Measurements from ENCODE around the gene PLPPR3. TPM values are rescaled to one million over a fixed set of nuclear protein-coding genes. Genes with fewer than 3 reads are reported as not detected.

Gene PLPPR3
- 2.7 to 5.0 TPM (median 4.1 TPM) in 5 replicates for total RNA-seq (2022; extraction: Qiagen RNA extraction; ENCODE audit: low read depth)

GRCh38 chr19:821825-822503, at the start of gene PLPPR3:
Gene PLPPR3, minus strand, starts transcription at chr19:821955. Its CDS starts 396 bp downstream, at chr19:821559.

GRCh38 chr19:858868-859843, 37.4 kb upstream of the PLPPR3 start, which contains the start of gene CFD:
Gene CFD, plus strand, starts transcription at chr19:859664. Its CDS starts 26 bp downstream, at chr19:859690.

GRCh38 chr19:852136-853013, 30.6 kb upstream of the PLPPR3 start, which contains the start of gene ELANE:
Gene ELANE, plus strand, starts transcription at chr19:852303. Its CDS starts 26 bp downstream, at chr19:852329.

GRCh38 chr19:840519-841206, 18.9 kb upstream of the PLPPR3 start, which contains the start of gene PRTN3:
Gene PRTN3, plus strand, starts transcription at chr19:840999. Its CDS starts 10 bp downstream, at chr19:841009.

GRCh38 chr19:827710-828321, 6.1 kb upstream of the PLPPR3 start, which contains the start of gene AZU1:
Gene AZU1, plus strand, starts transcription at chr19:827837. Its CDS starts 10 bp downstream, at chr19:827847.

GRCh38 chr19:796692-797527, 24.8 kb downstream of the PLPPR3 start, which contains the start of gene PTBP1:
Gene PTBP1, plus strand, starts transcription at chr19:797452. Its CDS starts 46 bp downstream, at chr19:797498.

Other genes with a start within 250 kb of the PLPPR3 start
- 654 to 745 TPM (median 712 TPM) in 5 replicates for gene BSG, start 249.4 kb downstream of the PLPPR3 start, total RNA-seq (2022; extraction: Qiagen RNA extraction; ENCODE audit: low read depth)
- 28.0 to 41.1 TPM (median 39.0 TPM) in 5 replicates for gene HCN2, start 232.1 kb downstream of the PLPPR3 start, total RNA-seq (2022; extraction: Qiagen RNA extraction; ENCODE audit: low read depth)
- 79.8 to 102 TPM (median 97.1 TPM) in 5 replicates for gene POLRMT, start 188.4 kb downstream of the PLPPR3 start, total RNA-seq (2022; extraction: Qiagen RNA extraction; ENCODE audit: low read depth)
- gene FGF22, start 182.1 kb downstream of the PLPPR3 start, total RNA-seq (2022; extraction: Qiagen RNA extraction; ENCODE audit: low read depth): 0.58 to 1.1 TPM (median 0.88 TPM) in 5 replicates
- 54.9 to 71.5 TPM (median 67.0 TPM) in 5 replicates for gene RNF126, start 158.7 kb downstream of the PLPPR3 start, total RNA-seq (2022; extraction: Qiagen RNA extraction; ENCODE audit: low read depth)
- gene FSTL3, start 145.6 kb downstream of the PLPPR3 start, total RNA-seq (2022; extraction: Qiagen RNA extraction; ENCODE audit: low read depth): 118 to 154 TPM (median 135 TPM) in 5 replicates
- gene PRSS57, start 126.5 kb downstream of the PLPPR3 start, total RNA-seq (2022; extraction: Qiagen RNA extraction; ENCODE audit: low read depth): 0.13 TPM in 1 of 5 replicates, not detected in the others
- gene PALM, start 113.0 kb downstream of the PLPPR3 start, total RNA-seq (2022; extraction: Qiagen RNA extraction; ENCODE audit: low read depth): 10.0 to 17.7 TPM (median 15.2 TPM) in 5 replicates
- gene MISP, start 70.8 kb downstream of the PLPPR3 start, total RNA-seq (2022; extraction: Qiagen RNA extraction; ENCODE audit: low read depth): 75.0 to 98.0 TPM (median 94.7 TPM) in 5 replicates
- gene PTBP1, start 24.5 kb downstream of the PLPPR3 start, total RNA-seq (2022; extraction: Qiagen RNA extraction; ENCODE audit: low read depth): 223 to 257 TPM (median 229 TPM) in 5 replicates
- gene AZU1, start 5.9 kb upstream of the PLPPR3 start, total RNA-seq (2022; extraction: Qiagen RNA extraction; ENCODE audit: low read depth): 0.08 to 0.21 TPM (median 0.19 TPM) in 4 of 5 replicates, not detected in the other
- gene PRTN3, start 19.0 kb upstream of the PLPPR3 start, total RNA-seq (2022; extraction: Qiagen RNA extraction; ENCODE audit: low read depth): 0.21 to 0.36 TPM (median 0.29 TPM) in 4 of 5 replicates, not detected in the other
- not detected in 5 replicates for gene ELANE, start 30.3 kb upstream of the PLPPR3 start, total RNA-seq (2022; extraction: Qiagen RNA extraction; ENCODE audit: low read depth)
- 8.5 to 21.1 TPM (median 18.0 TPM) in 5 replicates for gene CFD, start 37.7 kb upstream of the PLPPR3 start, total RNA-seq (2022; extraction: Qiagen RNA extraction; ENCODE audit: low read depth)
- 11.0 to 24.5 TPM (median 19.4 TPM) in 5 replicates for gene MED16, start 71.2 kb upstream of the PLPPR3 start, total RNA-seq (2022; extraction: Qiagen RNA extraction; ENCODE audit: low read depth)
- gene RNU6-9, start 71.5 kb upstream of the PLPPR3 start, total RNA-seq (2022; extraction: Qiagen RNA extraction; ENCODE audit: low read depth): not detected in 5 replicates
- 26.7 to 41.0 TPM (median 37.5 TPM) in 5 replicates for gene R3HDM4, start 91.3 kb upstream of the PLPPR3 start, total RNA-seq (2022; extraction: Qiagen RNA extraction; ENCODE audit: low read depth)
- gene KISS1R, start 95.4 kb upstream of the PLPPR3 start, total RNA-seq (2022; extraction: Qiagen RNA extraction; ENCODE audit: low read depth): 0.38 to 0.48 TPM (median 0.46 TPM) in 4 of 5 replicates, not detected in the other
- 2.9 to 5.8 TPM (median 5.2 TPM) in 5 replicates for gene ARID3A, start 104.1 kb upstream of the PLPPR3 start, total RNA-seq (2022; extraction: Qiagen RNA extraction; ENCODE audit: low read depth)
- gene WDR18, start 162.4 kb upstream of the PLPPR3 start, total RNA-seq (2022; extraction: Qiagen RNA extraction; ENCODE audit: low read depth): 40.6 to 72.1 TPM (median 63.9 TPM) in 5 replicates
- 1.3 to 3.1 TPM (median 2.6 TPM) in 5 replicates for gene GRIN3B, start 178.5 kb upstream of the PLPPR3 start, total RNA-seq (2022; extraction: Qiagen RNA extraction; ENCODE audit: low read depth)
- gene TMEM259, start 199.2 kb upstream of the PLPPR3 start, total RNA-seq (2022; extraction: Qiagen RNA extraction; ENCODE audit: low read depth): 72.1 to 118 TPM (median 104 TPM) in 5 replicates
- gene RNU6-2, start 199.6 kb upstream of the PLPPR3 start, total RNA-seq (2022; extraction: Qiagen RNA extraction; ENCODE audit: low read depth): not detected in 5 replicates
- 48.1 to 59.4 TPM (median 53.7 TPM) in 5 replicates for gene CNN2, start 204.7 kb upstream of the PLPPR3 start, total RNA-seq (2022; extraction: Qiagen RNA extraction; ENCODE audit: low read depth)
- gene ABCA7, start 218.2 kb upstream of the PLPPR3 start, total RNA-seq (2022; extraction: Qiagen RNA extraction; ENCODE audit: low read depth): 5.8 to 11.0 TPM (median 7.6 TPM) in 5 replicates
- gene ARHGAP45, start 245.2 kb upstream of the PLPPR3 start, total RNA-seq (2022; extraction: Qiagen RNA extraction; ENCODE audit: low read depth): 1.8 to 2.2 TPM (median 2.0 TPM) in 5 replicates

Measured in A549 treated with CpdA at 1 μM for 4 hours (cell line).